ENCODE results near the gene COL1A1.
A peak's percentile ranks its signal among the peaks of the same experiment; 100 is the strongest.

Gene COL1A1

GRCh38 chr17:50141745-50142110 lies 59.7 kb downstream of the COL1A1 start:
- no peak for DNase-seq (ENCODE audit: low spot score)

GRCh38 chr17:50141026-50141744 lies 60.2 kb downstream of the COL1A1 start:
- DNase-seq (ENCODE audit: low spot score): no peak

GRCh38 chr17:50139950-50140885 lies 61.2 kb downstream of the COL1A1 start:
- peak; percentile 94 for DNase-seq (ENCODE audit: low spot score)

DNA sequence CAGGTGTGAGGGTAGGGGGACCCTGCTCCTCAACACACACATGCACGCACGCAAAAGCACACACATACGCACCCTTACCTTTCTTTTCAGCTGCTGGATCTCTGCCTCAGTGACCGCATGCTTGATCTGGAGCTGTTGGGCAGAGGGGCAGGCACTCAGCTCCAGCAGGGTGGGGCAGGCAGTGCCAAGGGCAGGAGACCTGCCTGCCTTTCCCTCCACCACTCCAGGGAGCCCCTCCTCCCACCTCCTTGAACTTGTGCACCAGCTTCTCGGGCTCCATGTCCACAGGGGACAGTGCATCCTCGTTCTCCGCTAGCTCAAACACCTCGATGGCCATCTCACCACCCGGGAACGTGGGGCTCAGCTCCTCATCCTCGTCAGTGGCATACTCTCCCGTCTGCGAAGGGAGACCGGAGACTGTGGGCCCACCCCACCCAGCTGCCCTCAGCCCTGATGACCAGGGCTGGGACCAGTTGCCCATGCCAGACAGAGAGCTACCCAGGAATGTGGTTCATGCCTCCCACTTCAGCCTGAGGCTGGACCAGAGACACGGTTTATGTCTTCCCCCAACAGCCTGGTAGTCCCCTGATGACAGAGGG lies 62.1 kb downstream of the COL1A1 start:
- DNase-seq (ENCODE audit: low spot score): no peak

- DNase-seq (ENCODE audit: low spot score): no peak
Measured at GRCh38 chr17:50137042-50137441, 64.4 kb downstream of the COL1A1 start.

- no peak for DNase-seq (ENCODE audit: low spot score)
Measured at GRCh38 chr17:50136096-50136687, 65.2 kb downstream of the COL1A1 start.

GRCh38 chr17:50135316-50136095 lies 65.9 kb downstream of the COL1A1 start:
- peak; percentile 58 for DNase-seq (ENCODE audit: low spot score)

- no peak for DNase-seq (ENCODE audit: low spot score)
Measured at GRCh38 chr17:50134206-50135110, 67.0 kb downstream of the COL1A1 start.

DNA sequence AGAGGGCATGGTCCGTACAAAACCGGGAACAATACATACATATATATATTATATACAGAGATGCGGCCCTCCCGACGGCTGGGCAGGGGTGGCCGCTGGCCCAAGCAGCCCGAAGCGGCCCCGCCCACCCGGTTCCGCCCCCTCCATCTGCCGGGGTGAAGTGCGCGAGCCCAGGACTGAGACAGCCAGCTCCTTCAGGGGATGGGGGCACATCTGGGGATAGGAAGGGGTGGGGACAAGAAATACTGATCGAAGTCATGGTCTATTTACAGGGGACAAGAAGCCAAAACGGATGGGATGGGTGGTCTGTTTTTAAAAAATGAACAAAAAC lies 67.7 kb downstream of the COL1A1 start:
- DNase-seq (ENCODE audit: low spot score): no peak
